HG03095 (cell line): ENCODE data around the gene SLC13A5.
"Not testable (repeated sequence)": the region's sequence is repeated elsewhere in the genome, so short reads cannot be mapped to it uniquely, and the experiment has no call there.

Source experiments
- ATAC-seq: cut with Tn5 transposase; IDR thresholded peaks from one replicate; pipeline ENCODE4 v1.9.1; 2021; ENCODE audit warnings: moderate library complexity; ENCODE audit not compliant: unreplicated experiment

Gene SLC13A5

DNA sequence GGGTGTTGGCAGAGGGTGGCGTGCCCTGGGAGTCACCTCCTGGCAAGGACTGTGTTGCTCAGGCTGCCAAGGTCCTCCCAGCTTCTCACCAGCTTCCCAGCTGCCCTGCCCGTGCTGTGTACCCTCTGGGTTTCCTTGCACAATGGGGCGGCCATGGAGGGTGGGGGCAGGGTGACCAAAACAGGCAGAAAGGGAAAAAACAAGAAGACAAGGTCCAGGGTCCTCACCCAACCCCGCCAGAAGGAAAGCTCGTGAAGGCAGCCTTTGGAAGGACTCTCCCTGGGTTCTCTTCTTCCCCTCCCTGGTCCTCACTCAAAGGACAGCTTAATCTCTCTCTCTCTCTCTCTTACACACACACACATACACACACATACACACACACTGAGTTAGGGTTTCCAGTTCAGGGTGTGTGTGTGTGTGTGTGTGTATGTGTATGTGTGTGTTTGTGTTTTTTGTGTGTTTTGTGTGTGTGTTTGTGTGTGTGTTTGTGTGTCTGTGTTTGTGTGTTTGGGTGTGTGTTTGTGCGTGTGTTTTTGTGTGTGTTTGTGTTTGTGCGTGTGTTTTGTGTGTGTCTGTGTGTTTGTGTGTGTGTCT lies 2.0 kb downstream of the SLC13A5 start:
- ATAC-seq = no peak

GRCh38 chr17:6710317-6710716 lies 2.9 kb downstream of the SLC13A5 start:
- no peak for ATAC-seq

DNA sequence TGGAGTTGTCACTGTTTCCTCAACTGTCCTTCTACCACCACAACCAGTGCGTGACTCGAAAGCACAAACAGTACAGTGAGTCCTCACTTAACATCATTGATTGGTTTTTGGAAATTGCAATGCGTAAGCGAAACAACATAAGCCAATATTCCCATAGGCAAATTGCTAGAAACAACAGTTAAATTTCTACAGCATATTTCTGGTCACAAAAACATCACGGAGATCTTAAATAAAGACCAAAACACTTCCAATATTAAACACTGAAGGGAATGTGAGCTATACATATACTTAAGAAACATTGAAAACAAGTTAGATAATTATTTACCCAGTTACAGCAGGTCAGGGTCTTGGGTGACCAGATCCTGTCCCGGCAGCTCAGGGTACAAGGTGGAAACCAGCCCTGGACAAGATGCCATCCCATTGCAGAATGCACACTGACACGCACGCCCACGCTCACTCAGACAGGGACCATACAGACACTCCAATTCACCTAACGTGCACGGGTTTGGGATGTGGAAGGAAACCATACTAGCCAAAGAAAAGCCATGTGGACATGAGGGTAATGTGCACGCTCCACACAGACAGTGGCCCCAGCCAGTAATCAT lies 4.7 kb downstream of the SLC13A5 start:
- no peak for ATAC-seq

DNA sequence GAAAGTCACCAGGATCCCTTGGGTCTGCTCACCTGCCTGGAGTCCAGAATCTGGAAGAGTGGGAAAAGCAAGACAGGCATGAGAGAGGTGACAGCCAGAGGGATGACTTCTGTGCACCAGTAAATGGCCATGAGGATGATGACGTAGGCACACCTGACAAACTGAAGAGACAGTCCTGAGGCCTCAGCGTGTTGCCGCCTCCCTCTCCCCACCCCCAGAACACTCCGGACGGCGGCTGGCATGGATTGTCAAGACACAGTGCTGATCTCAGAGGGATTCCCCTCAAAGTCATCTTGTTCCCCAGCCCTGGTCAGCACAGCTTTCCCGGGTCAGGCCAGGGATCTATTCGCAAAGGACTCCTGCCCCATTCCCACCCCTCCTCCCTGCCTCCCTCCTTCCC lies 6.2 kb downstream of the SLC13A5 start:
- no peak for ATAC-seq

- ATAC-seq = no peak
These were observed 6.7 kb downstream of the SLC13A5 start for GRCh38 chr17:6706499-6706898.

DNA sequence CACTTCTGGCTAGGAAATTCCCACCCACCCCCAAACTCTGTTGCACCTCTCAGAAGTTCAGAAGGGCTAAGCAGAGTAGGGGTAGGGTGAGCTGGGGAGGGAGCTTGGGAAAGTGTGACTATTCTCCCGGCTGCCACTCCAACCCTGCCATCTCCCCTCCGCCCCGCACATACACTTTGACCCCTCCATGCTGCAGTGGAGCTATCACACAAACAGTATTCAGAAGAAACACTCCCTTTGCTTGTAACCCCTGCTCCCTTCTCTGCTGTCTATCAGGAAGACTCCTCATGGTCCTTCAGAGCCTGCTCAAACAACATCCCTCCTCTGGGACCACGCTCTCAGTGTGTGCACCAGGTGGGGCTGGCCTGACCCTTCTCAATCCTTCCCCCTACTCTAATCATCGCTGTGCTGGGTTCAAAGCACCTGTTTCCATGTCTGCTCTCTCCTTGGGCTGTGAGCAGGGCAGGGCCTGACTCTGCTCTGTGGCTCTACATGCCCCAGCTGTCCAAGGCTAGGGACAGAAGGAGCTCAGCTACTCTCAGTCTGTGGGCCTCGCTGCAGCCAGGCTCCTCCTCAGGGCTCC lies 8.6 kb downstream of the SLC13A5 start:
- ATAC-seq = no peak

DNA sequence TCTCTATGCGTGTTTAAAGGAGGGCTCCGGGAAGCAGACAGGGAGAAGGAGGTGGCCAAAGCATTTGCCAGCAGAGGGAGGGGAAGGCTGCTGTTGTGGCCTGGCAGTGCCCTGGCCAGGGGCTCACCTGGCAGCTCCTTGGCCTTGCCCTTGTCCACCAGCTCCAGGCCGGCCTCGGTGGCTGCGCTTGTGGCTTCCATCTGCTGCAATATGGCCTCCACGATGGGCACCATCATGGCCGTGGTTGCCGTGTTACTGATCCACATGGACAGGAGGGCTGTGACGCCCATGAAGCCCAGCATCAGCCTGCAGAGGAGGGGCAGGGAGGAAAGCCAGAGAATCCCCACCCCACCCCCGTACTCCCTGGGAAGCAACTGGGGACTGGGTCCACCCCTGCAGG lies 9.4 kb downstream of the SLC13A5 start:
- no peak for ATAC-seq

DNA sequence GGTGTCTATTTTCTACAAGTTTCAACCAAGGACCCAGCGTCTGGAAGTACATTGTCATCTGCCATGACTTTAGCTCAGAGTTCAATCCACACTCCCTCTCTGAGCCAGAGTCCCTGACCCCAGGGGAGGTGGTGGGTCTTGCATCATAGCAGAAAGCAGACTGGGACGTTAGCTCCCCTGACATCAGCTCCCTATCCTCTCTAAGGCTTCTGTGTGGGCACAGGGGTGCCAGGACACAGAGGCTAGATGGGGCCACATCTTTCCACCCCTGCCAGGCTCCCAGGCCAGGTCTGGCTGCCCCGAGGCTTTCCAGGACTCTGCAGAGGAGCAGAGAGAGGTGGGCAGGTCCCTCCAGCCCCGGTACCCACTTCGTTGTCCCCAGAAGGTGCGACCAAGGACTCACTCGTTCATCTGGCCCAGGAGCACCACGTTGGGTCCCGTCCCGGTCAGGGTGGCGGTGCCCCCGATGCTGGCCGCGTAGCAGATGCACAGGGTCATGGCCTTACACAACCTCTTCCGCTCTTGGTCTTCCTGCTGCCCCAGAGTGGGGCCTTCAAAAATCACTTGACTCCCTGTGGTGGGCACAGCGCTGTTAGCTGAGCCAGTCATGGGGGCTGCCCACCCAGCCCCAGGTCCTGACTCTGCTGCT lies 10.5 kb downstream of the SLC13A5 start:
- no peak for ATAC-seq

GRCh38 chr17:6701719-6702118 lies 11.4 kb downstream of the SLC13A5 start:
- no peak for ATAC-seq

DNA sequence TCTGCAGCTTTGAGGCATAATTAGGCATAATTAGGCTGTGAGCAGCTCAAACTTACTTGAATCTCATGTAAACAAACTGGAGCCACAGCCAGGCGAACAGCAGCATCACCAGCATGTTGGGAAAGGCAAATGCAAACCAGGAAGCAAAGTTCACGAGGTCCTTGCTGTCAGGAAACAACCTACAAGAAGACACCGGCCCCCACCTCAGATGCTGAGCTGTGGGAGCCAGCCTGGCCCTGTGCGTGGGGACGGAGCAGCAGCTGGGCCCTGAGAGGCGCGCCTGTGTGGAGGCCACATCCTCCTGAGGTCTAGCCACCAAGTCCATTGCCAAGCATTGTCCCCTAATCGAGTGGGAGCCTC lies 12.2 kb downstream of the SLC13A5 start:
- no peak for ATAC-seq

DNA sequence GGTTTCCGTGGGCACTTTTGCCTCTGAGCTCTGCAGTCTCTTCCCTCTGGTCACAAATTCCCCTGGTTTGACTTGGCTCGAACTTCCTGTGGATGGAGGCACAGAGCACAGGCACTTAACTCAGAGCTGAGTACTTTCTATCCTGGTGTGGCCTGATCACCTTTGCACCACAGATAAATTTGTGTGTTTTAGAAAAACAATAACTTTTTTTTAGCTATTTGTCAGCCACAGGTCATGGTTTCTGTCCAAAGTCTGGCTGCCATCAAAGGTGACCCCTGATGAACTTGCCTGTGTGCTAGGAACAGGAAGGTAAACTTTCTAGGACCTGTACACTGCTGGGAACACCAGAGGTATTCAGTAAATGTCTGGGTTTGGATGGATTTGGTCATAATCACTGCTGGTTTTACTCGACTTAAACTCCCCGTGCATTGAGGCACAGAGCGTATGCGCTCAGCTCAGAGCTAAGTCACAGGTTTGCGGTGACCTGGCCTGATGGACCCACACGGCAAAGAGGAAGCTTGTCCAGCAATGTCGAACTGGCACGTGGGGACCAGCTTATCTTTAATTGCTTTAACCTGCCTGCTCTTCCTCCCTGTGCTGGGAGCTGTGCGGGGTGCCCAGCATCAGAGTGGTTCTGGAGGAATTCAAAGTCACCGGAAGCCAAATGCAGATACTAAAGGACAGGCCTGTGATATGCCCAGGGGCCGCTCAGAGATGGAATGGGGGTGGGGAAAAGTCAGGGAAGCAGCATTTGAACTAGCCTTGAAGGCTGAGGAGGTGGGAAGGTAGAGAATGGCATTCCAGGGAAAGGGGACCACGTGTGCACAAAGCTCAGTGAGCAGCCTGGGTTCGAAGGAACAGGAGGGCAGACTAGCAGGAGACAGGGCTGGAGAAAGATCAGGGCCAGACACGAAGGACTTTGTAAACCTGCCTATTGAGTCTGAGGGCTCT lies 12.9 kb downstream of the SLC13A5 start:
- ATAC-seq = no peak

DNA sequence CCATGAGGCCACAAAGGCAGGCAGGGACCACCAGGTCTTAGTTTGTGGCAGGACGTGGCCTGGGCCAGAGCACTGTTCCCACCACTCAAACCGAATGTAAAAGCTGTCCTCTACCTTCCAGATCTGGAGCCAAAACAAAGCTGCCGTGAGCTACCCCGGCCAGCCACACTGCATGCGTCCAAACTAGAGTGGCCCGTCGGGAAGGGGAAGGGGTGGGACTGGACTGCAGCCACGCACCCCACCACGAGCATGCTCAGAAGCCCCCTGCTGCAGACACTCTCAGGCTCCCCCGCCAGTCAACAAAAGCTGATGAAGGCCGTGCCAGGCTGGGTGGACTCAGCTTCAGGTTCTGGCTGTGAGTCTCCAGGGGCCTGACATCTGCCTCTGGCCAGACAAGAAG lies 15.2 kb downstream of the SLC13A5 start:
- ATAC-seq = no peak

GRCh38 chr17:6696906-6697305 lies 16.3 kb downstream of the SLC13A5 start:
- ATAC-seq = no peak

DNA sequence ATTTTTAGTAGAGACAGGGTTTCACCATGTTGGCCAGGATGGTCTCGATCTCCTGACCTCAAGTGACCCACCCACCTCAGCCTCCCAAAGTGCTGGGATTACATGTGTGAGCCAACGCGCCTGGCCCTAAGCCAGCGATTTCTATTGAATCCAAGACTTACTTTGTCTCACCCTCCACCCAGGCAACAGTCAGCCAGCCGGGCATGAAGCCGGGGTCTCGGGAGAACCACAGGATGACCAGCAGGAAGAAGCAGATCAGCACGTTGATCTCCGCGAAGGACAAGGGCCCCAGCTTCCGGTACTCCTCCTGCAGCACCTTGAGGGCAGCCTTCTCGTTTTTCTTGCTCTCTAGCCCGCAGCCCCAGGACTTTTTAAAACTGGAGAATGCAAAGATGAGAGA lies 17.6 kb downstream of the SLC13A5 start:
- ATAC-seq = no peak

DNA sequence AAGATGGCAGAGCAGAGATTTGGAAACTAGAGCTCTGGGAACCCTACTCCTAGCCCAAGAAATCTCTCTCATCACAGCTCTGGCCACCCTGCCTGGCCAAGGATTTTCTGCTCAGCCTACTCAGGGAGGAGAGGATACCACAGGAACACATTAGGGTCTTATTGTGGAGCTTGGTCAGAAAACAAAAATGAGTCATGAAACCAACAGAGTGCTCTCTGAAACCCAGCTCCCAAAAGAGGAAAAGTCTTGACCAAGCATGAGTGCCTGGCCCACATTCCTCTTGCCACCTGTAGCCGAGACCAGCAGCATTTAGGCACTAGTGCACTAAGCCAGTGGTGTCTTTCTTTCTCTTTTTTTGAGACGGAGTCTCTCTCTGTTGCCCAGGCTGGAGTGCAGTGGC lies 18.1 kb downstream of the SLC13A5 start:
- no peak for ATAC-seq

- ATAC-seq = not testable (repeated sequence)
These were observed 21.2 kb downstream of the SLC13A5 start for GRCh38 chr17:6691958-6692357.

GRCh38 chr17:6691546-6691945 lies 21.6 kb downstream of the SLC13A5 start:
- no peak for ATAC-seq

GRCh38 chr17:6690641-6691040 lies 22.5 kb downstream of the SLC13A5 start:
- no peak for ATAC-seq

GRCh38 chr17:6688944-6689343 lies 24.2 kb downstream of the SLC13A5 start:
- no peak for ATAC-seq

- no peak for ATAC-seq
These were observed 27.1 kb downstream of the SLC13A5 start for GRCh38 chr17:6686026-6686425.
